GM21576 (cell line): ENCODE results near the gene SERPINB6.
"Not testable (repeated sequence)": the region's sequence is repeated elsewhere in the genome, so short reads cannot be mapped to it uniquely, and the experiment has no call there.

Experiments used
- ATAC-seq: cut with Tn5 transposase; IDR thresholded peaks from one replicate; pipeline ENCODE4 v1.9.1; 2021; ENCODE audit warnings: mild to moderate bottlenecking, moderate library complexity; ENCODE audit not compliant: unreplicated experiment

SERPINB6 gene

GRCh38 chr6:2959909-2960719 is 11.3 kb downstream of the SERPINB6 start:
- ATAC-seq: no peak

GRCh38 chr6:2958776-2959175 is 12.6 kb downstream of the SERPINB6 start:
- no peak for ATAC-seq

GRCh38 chr6:2958331-2958711 is 13.0 kb downstream of the SERPINB6 start:
- no peak for ATAC-seq

GRCh38 chr6:2957696-2958330 is 13.6 kb downstream of the SERPINB6 start:
- ATAC-seq: no peak

GRCh38 chr6:2956930-2957685 is 14.3 kb downstream of the SERPINB6 start:
- ATAC-seq: no peak

- ATAC-seq: no peak
Observed at GRCh38 chr6:2953098-2953497, 18.3 kb downstream of the SERPINB6 start.

- no peak for ATAC-seq
Observed at GRCh38 chr6:2952557-2953095, 18.7 kb downstream of the SERPINB6 start.

- ATAC-seq: no peak
Observed at GRCh38 chr6:2951728-2952127, 19.6 kb downstream of the SERPINB6 start.

GRCh38 chr6:2950713-2951112 is 20.7 kb downstream of the SERPINB6 start:
- ATAC-seq: no peak

- ATAC-seq: no peak
Observed at GRCh38 chr6:2949536-2950083, 21.8 kb downstream of the SERPINB6 start.

- no peak for ATAC-seq
Observed at GRCh38 chr6:2949121-2949520, 22.2 kb downstream of the SERPINB6 start.

- no peak for ATAC-seq
Observed at GRCh38 chr6:2948228-2949025, 22.9 kb downstream of the SERPINB6 start.

- ATAC-seq: no peak
Observed at GRCh38 chr6:2947445-2947844, 23.9 kb downstream of the SERPINB6 start.

- no peak for ATAC-seq
Observed at GRCh38 chr6:2945153-2945452, 26.3 kb downstream of the SERPINB6 start.

GRCh38 chr6:2944405-2945152 is 26.8 kb downstream of the SERPINB6 start:
- no peak for ATAC-seq

GRCh38 chr6:2943564-2943955 is 27.8 kb downstream of the SERPINB6 start:
- no peak for ATAC-seq

GRCh38 chr6:2942914-2943563 is 28.3 kb downstream of the SERPINB6 start:
- no peak for ATAC-seq

GRCh38 chr6:2942116-2942515 is 29.3 kb downstream of the SERPINB6 start:
- not testable (repeated sequence) for ATAC-seq

GRCh38 chr6:2940851-2941250 is 30.5 kb downstream of the SERPINB6 start:
- no peak for ATAC-seq
